NT2/D1 (cell line): ENCODE data around the gene NXPE3.

ENCODE experiments used
- YY1 ChIP-seq: IDR thresholded peaks from 2 replicates; pipeline ENCODE4 v1.6.1; 2011; ENCODE audit not compliant: insufficient read length, insufficient read depth
- ZNF274 ChIP-seq: IDR thresholded peaks from 2 replicates; pipeline ENCODE4 v1.6.1; 2011; ENCODE audit warnings: mild to moderate bottlenecking, low read depth, low read length

- TF ChIP-seq YY1: no peak
- no peak for TF ChIP-seq ZNF274
These were observed 56.7 kb downstream of the NXPE3 start for GRCh38 chr3:101835676-101836075.
